Activated naive CD4-positive, alpha-beta T cell treated with anti-CD3 and anti-CD28 coated beads, Interleukin-2, amount 10 ng/mL, durations not matched to agents 7 days and 5 days (primary cell): ENCODE results near the gene COX17.
"Not testable (repeated sequence)": the region's sequence is repeated elsewhere in the genome, so short reads cannot be mapped to it uniquely, and the experiment has no call there.

Source experiments
- CTCF ChIA-PET: fragments of 350-600 bp; sonication (Branson Sonifier 250); formaldehyde crosslinking; loops from one replicate; lab custom pipeline; 2021; ENCODE audit warnings: antibody characterized with exemption; lab: Charles Lee
- DNase-seq: peaks from one replicate; pipeline ENCODE4 v3.0.0-alpha.2; 2020
- H3K27ac Mint-ChIP-seq: one replicate; pipeline ENCODE4 v1.8.0; 2021; ENCODE audit warnings: mild to moderate bottlenecking, moderate library complexity, mixed read lengths
- H3K27me3 Mint-ChIP-seq: one replicate; pipeline ENCODE4 v1.8.0; 2021; ENCODE audit warnings: mild to moderate bottlenecking, mixed read lengths
- H3K36me3 Mint-ChIP-seq: one replicate; pipeline ENCODE4 v1.8.0; 2021; ENCODE audit warnings: mixed read lengths
- H3K4me1 Mint-ChIP-seq: one replicate; pipeline ENCODE4 v1.8.0; 2021; ENCODE audit warnings: mixed read lengths
- H3K4me3 Mint-ChIP-seq: one replicate; pipeline ENCODE4 v1.8.0; 2021; ENCODE audit warnings: mild to moderate bottlenecking, moderate library complexity, mixed read lengths
- H3K9me3 Mint-ChIP-seq: one replicate; pipeline ENCODE4 v1.8.0; 2021; ENCODE audit warnings: mixed read lengths

Gene COX17

DNA sequence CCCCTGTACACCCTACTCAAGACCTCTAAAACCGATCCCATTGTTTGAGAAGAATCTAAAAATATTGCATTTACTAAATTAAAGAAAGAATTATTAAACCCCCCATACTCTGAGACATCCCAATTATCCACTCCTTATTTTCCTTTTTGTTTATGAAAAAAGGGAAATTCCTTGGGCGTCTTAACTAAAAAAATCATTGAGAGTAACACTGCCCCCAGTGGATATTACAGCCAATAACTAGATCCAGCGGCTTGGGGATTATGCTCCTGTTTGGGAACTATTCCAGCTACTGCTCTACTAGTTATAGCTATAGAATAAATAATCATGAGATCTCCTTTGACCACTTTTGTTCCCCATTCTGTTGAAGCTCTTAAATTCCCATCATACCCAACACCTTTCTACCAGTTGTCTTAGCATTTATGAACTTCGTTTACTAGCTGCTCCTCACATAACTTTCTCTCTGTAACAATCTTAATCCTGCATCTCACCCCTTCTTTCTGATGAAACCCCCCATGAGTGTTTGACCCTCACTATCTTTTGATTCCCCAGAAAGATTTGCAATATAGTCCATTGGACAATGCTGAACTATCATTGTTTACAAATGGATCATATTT lies 12.9 kb upstream of the COX17 start:
- Mint-ChIP-seq H3K9me3 (no peaks in the 10 kb centered on the region), H3K27ac (no peak overlapping the region), H3K36me3 (no peaks in the 10 kb centered on the region), H3K4me1 (no peaks in the 10 kb centered on the region), H3K4me3 (no peak overlapping the region), H3K27me3 (peaks cover 21% of the 10 kb centered on the region)
- no peak for DNase-seq
- CTCF ChIA-PET: interaction anchor here (0.6 to 2.8 kb wide), 4 partner anchors 9 to 806 kb away, joined by 3 to 13 read pairs (median 3); no protein-coding TSS in a partner anchor

DNA sequence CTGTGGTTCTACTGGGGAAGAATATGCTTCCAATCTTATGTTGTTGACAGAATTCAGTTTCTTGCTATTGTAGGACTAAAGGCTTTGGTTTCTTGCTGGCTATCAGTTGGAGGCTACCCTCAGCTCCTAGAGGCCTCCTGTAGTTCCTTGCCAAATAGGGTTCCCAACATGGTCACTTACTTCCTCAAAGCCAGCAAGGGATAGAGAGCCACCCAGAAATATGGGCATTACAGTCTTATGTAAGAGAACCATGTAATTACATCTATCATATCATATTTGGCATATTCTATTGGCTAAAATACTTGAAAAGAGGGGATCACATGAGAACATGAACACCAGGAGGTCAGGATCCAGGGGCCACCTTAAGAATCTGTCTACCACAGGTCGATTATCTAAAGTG lies 6.2 kb upstream of the COX17 start:
- Mint-ChIP-seq H3K4me1 (no peaks in the 10 kb centered on the region), H3K27me3 (peaks cover 11% of the 10 kb centered on the region), H3K36me3 (no peaks in the 10 kb centered on the region), H3K9me3 (no peaks in the 10 kb centered on the region), H3K27ac (no peak overlapping the region), H3K4me3 (no peak overlapping the region)
- no peak for DNase-seq
- CTCF ChIA-PET: interaction anchor here (0.6 to 3.1 kb wide), 2 partner anchors 25 to 799 kb away, joined by 3 to 21 read pairs; no protein-coding TSS in a partner anchor

- H3K36me3 Mint-ChIP-seq: no peaks in the 10 kb centered on the region
- no peak overlapping the region for H3K27ac Mint-ChIP-seq
- CTCF ChIA-PET: interaction anchor here (0.6 to 3.5 kb wide), 24 partner anchors 8 to 802 kb away, joined by 3 to 25 read pairs (median 4); partner anchors contain the start of genes B4GALT4, CD80, IGSF11 and TEX55
- no peaks in the 10 kb centered on the region for H3K9me3 Mint-ChIP-seq
- H3K4me3 Mint-ChIP-seq: no peak overlapping the region
- no peak for DNase-seq
- no peaks in the 10 kb centered on the region for H3K27me3 Mint-ChIP-seq
- peaks cover 11% of the 10 kb centered on the region for H3K4me1 Mint-ChIP-seq
These were observed 4.1 kb upstream of the COX17 start for GRCh38 chr3:119681279-119681678.

GRCh38 chr3:119679874-119680273 lies 2.7 kb upstream of the COX17 start:
- Mint-ChIP-seq H3K27me3 (no peaks in the 10 kb centered on the region), H3K9me3 (no peaks in the 10 kb centered on the region), H3K4me1 (peaks cover 25% of the 10 kb centered on the region), H3K4me3 (no peak overlapping the region), H3K36me3 (peaks cover 11% of the 10 kb centered on the region), H3K27ac (no peak overlapping the region)
- CTCF ChIA-PET: interaction anchor here (0.6 to 3.5 kb wide), 14 partner anchors 10 to 798 kb away, joined by 3 to 25 read pairs (median 4); partner anchors contain the start of genes B4GALT4 and IGSF11
- no peak for DNase-seq

DNA sequence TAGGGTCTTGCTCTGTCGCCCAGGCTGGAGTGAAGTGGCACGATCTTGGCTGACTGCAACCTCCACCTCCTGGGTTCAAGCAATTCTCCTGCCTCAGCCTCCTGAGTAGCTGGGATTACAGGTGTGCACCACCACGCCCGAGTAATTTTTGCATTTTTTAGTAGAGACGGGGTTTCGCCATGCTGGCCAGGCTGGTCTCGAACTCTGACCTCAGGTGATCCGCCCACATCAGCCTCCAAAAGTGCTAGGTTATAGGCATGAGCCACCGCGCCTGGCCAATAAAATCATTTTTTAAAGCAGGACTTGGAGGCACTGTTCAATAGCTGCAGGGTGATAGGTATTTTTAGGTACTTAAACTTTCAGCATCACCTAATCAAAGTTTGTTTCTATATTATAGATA lies 1.0 kb upstream of the COX17 start:
- H3K27ac Mint-ChIP-seq: peak overlapping the region; percentile 69
- CTCF ChIA-PET: interaction anchor here (3.5 kb wide), 1 partner anchor 77 kb away, joined by 25 read pairs; no protein-coding TSS in a partner anchor
- H3K4me3 Mint-ChIP-seq: not testable (repeated sequence)

DNA sequence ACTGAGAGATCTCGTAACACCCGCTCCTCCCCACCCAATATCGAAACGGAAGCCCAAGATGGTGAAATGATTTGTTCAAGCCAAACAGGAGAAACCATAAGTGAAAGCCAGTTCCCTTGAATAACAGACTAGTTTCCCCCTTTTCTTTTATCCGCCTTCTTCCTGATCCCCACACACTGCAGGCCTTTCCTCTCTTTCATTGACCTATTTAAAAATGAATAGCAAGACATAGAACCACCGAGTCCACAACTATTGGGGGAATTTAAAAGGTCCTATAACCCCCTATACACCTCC lies 382 bp upstream of the COX17 start:
- H3K9me3 Mint-ChIP-seq: no peaks in the 10 kb centered on the region
- H3K4me3 Mint-ChIP-seq: peak overlapping the region; percentile 95
- no peak for DNase-seq
- H3K4me1 Mint-ChIP-seq: peaks cover 34% of the 10 kb centered on the region
- no peaks in the 10 kb centered on the region for H3K27me3 Mint-ChIP-seq
- CTCF ChIA-PET: interaction anchor here (2.3 kb wide), 1 partner anchor 77 kb away, joined by 7 read pairs; no protein-coding TSS in a partner anchor
- H3K36me3 Mint-ChIP-seq: peaks cover 26% of the 10 kb centered on the region
- peak overlapping the region; percentile 92 for H3K27ac Mint-ChIP-seq

More for the DNA sequence above, 1.0 kb upstream of the COX17 start:
- not testable (repeated sequence) for H3K27me3 Mint-ChIP-seq, DNase-seq, H3K9me3 Mint-ChIP-seq
- peaks cover 20% of the 10 kb centered on the region for H3K36me3 Mint-ChIP-seq
- peaks cover 30% of the 10 kb centered on the region for H3K4me1 Mint-ChIP-seq

DNA sequence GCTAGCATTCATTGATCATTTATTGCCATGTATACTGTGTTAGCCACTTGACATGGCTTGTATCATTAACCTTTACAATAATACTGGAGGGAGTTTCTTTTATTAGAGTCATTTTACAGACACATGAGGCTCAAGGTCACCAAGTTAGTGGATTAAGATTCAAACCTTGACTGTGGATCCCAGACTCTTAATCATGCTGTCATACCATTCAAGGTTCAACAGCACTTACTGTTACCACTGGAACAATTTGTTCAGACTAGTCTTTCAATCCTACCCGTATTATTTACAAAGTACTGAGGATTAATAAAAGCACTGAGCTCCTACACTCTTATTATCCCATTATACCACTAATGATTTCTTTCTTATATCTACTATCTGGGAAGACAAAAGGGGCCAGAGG lies 1.2 kb downstream of the COX17 start:
- H3K36me3 Mint-ChIP-seq: peaks cover 38% of the 10 kb centered on the region
- CTCF ChIA-PET: interaction anchor here (2.3 kb wide), 1 partner anchor 75 kb away, joined by 7 read pairs; no protein-coding TSS in a partner anchor
- no peak for DNase-seq

DNA sequence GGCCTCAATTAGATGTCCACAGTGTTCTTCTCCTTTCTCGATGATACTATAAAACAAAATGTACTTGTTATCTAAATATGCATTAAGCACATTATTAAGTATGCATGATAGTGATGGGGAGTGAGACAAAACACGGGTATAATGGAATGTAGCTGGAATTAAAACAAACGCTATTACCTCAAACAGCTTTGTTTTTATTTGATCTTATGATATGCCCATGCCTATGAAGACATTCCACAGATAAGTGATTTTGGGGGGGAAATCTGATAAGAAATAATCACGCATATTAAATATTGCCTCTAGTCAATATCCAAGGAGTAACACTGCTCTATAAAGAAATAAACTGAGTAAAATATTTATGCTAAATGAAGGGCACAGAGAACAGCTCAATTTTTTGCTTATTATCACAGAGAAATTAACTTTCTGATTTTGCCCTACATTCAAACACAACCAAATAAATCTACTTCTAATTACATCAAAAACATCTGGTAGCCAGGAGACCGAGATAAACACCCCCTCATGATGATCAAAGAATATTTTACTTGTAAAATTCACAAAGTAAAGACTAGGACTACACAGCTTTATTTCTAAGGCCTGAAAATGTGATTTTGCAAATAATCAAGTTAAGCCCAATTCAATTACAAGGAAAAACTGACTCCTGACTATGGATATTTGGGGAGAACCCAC lies 1.9 kb downstream of the COX17 start:
- CTCF ChIA-PET: interaction anchor here (0.8 to 2.3 kb wide), 2 partner anchors 13 to 74 kb away, joined by 3 to 7 read pairs; no protein-coding TSS in a partner anchor

More for the DNA sequence above, 1.2 kb downstream of the COX17 start:
- H3K27ac Mint-ChIP-seq: peak overlapping the region; percentile 92
- H3K4me1 Mint-ChIP-seq: peaks cover 38% of the 10 kb centered on the region
- H3K27me3 Mint-ChIP-seq: no peaks in the 10 kb centered on the region
- H3K9me3 Mint-ChIP-seq: no peaks in the 10 kb centered on the region
- H3K4me3 Mint-ChIP-seq: peak overlapping the region; percentile 95

GRCh38 chr3:119673875-119674274 lies 3.3 kb downstream of the COX17 start:
- H3K9me3 Mint-ChIP-seq: no peaks in the 10 kb centered on the region
- no peak overlapping the region for H3K4me3 Mint-ChIP-seq
- H3K27ac Mint-ChIP-seq: no peak overlapping the region
- peaks cover 56% of the 10 kb centered on the region for H3K36me3 Mint-ChIP-seq
- CTCF ChIA-PET: no interaction called here
- no peak for DNase-seq
- peaks cover 41% of the 10 kb centered on the region for H3K4me1 Mint-ChIP-seq
- H3K27me3 Mint-ChIP-seq: no peaks in the 10 kb centered on the region

More for the DNA sequence above, 1.9 kb downstream of the COX17 start:
- H3K9me3 Mint-ChIP-seq: no peaks in the 10 kb centered on the region
- no peaks in the 10 kb centered on the region for H3K27me3 Mint-ChIP-seq
- no peak for DNase-seq
- peak overlapping the region; percentile 95 for H3K4me3 Mint-ChIP-seq
- peak overlapping the region; percentile 92 for H3K27ac Mint-ChIP-seq
- H3K36me3 Mint-ChIP-seq: peaks cover 44% of the 10 kb centered on the region
- H3K4me1 Mint-ChIP-seq: peaks cover 38% of the 10 kb centered on the region

- CTCF ChIA-PET: interaction anchor here (1.0 kb wide), 2 partner anchors 8 to 13 kb away, joined by 3 read pairs; no protein-coding TSS in a partner anchor
- H3K4me1 Mint-ChIP-seq: peaks cover 40% of the 10 kb centered on the region
- peaks cover 57% of the 10 kb centered on the region for H3K36me3 Mint-ChIP-seq
- no peak overlapping the region for H3K4me3 Mint-ChIP-seq
- no peak for DNase-seq
- H3K27ac Mint-ChIP-seq: no peak overlapping the region
- H3K27me3 Mint-ChIP-seq: no peaks in the 10 kb centered on the region
- no peaks in the 10 kb centered on the region for H3K9me3 Mint-ChIP-seq
These were observed 4.4 kb downstream of the COX17 start for GRCh38 chr3:119672776-119673175.

- Mint-ChIP-seq H3K27ac (no peak overlapping the region), H3K27me3 (no peaks in the 10 kb centered on the region), H3K9me3 (no peaks in the 10 kb centered on the region), H3K36me3 (peaks cover 60% of the 10 kb centered on the region), H3K4me1 (peaks cover 20% of the 10 kb centered on the region), H3K4me3 (no peak overlapping the region)
- DNase-seq: no peak
- CTCF ChIA-PET: no interaction called here
These were observed 7.2 kb downstream of the COX17 start for GRCh38 chr3:119669906-119670570.

DNA sequence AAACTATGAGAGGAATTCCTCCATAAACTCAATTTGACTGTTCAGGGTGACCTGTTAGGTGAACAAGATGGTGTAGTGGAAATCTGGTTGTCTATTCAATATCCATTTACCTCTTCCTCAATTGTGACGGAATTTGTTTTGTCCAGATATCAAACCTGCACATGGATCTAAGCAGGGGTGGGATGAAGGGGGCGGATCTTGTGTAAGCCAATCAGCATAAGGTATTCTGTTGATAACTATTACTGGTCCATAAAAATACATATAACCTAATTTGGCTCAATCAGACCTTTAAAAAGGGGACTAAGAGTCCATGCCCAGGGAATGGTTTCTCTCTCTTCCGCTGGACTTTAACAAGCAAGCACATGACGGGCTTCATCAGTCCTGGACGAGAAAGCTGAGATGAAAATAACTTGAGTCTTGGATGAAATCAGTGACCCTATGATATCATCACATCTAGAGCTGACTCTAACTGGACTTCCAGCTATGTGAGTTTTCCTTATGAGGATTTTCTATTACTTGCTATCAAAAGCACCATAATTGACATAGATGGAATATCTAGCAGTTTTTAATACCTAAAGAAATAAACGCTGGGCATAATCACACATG lies 11.1 kb downstream of the COX17 start:
- no peaks in the 10 kb centered on the region for H3K9me3 Mint-ChIP-seq

DNA sequence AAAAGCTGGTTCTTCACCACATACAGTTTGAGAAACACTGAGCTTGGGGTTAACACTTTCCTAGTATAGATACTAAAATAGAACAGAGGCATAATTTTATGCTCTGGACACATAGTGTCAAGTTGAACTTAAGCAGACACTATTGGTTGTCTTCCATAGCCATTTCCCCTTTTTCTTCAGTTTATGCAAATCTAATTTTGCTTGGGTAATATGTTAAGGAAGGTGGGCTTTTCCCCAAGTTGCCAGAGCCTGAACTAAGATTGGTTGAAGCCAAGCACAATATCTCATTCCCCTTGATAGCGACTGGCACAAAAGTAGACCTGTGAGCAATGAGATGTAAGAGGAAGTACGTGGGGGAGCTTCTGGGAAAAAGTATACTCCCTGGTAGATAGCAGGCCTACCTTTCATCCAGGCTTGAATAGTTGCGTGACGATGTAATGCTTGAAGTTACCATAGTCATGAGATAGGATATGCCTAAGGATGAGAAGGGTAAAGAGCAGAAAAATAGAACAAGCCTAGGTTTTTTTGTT lies 12.3 kb downstream of the COX17 start:
- Mint-ChIP-seq H3K27ac (no peak overlapping the region), H3K4me1 (peaks cover 3% of the 10 kb centered on the region), H3K4me3 (no peak overlapping the region), H3K36me3 (peaks cover 22% of the 10 kb centered on the region), H3K9me3 (no peaks in the 10 kb centered on the region), H3K27me3 (no peaks in the 10 kb centered on the region)
- no peak for DNase-seq
- CTCF ChIA-PET: no interaction called here

More for the DNA sequence above, 11.1 kb downstream of the COX17 start:
- Mint-ChIP-seq H3K4me1 (peaks cover 5% of the 10 kb centered on the region), H3K36me3 (peaks cover 32% of the 10 kb centered on the region), H3K27ac (no peak overlapping the region), H3K4me3 (no peak overlapping the region), H3K27me3 (no peaks in the 10 kb centered on the region)
- DNase-seq: no peak
- CTCF ChIA-PET: no interaction called here
